Esophagus squamous epithelium (tissue), 4 donors: ENCODE data around the gene LSP1.

Experiments
- CTCF ChIP-seq, 6 experiments: fragments of 450-650 bp in 4 of 6; fragments of 200-600 bp in 2 of 6; sonication (generic) in 2 of 6; IDR thresholded peaks; one replicate each; pipeline ENCODE4 v1.5.1; 2016 to 2019; ENCODE audit warnings: antibody characterized with exemption in 6 of 6, mild to moderate bottlenecking in 4 of 6, moderate library complexity in 4 of 6
- POLR2A ChIP-seq, 4 donors: fragments of 450-650 bp; IDR thresholded peaks; one replicate each; pipeline ENCODE4 v1.6.1; 2017; ENCODE audit warnings: antibody characterized with exemption in 4 of 4, mild to moderate bottlenecking in 4 of 4, moderate library complexity in 3 of 4

- TF ChIP-seq CTCF (IDR thresholded peaks at IDR 0.05) (no peak), POLR2A (IDR thresholded peaks at IDR 0.05) (no peak)
Measured at GRCh38 chr11:1862588-1863351, 9.9 kb downstream of the LSP1 start.
